H1 (cell line): ENCODE measurements around the gene SH3D19. TPM values are rescaled to one million over a fixed set of nuclear protein-coding genes. Genes with fewer than 3 reads are reported as not detected.
A peak's percentile ranks its signal among the peaks of the same experiment; 100 is the strongest.

ENCODE experiments used
- CTCF ChIA-PET: fragments of 300-600 bp; sonication (Branson Sonifier 250); formaldehyde crosslinking; loops from one replicate; lab custom pipeline; 2021; ENCODE audit not compliant: partially characterized antibody; lab: Charles Lee
- POLR2A ChIA-PET: fragments of 300-600 bp; sonication (Branson Sonifier 250); formaldehyde crosslinking; loops from one replicate; lab custom pipeline; 2021; ENCODE audit warnings: inconsistent platforms; ENCODE audit not compliant: partially characterized antibody; lab: Charles Lee
- DNase-seq, 2 experiments: peaks; one replicate each; pipeline versions ENCODE4 v3.0.0 to v3.0.0-alpha.2; 2010 to 2022; ENCODE audit warnings: low spot score in 2 of 2, low read depth in 1 of 2, mixed read lengths in 1 of 2
- FAIRE-seq: peaks from 2 replicates; lab custom pipeline; 2011; peaks lifted over from hg19 to GRCh38; lab: Jason Lieb, UNC
- H2AFZ ChIP-seq: 2 replicates; pipeline ENCODE4 v1.8.1; 2012; ENCODE audit warnings: low read length, inconsistent platforms
- H2AK5ac ChIP-seq: 2 replicates; pipeline ENCODE4 v1.6.1; 2013; ENCODE audit warnings: low read depth, low read length
- H2BK120ac ChIP-seq: replicated peaks from 2 replicates; pipeline ENCODE3; 2013; ENCODE audit warnings: low read depth, low read length, inconsistent platforms
- H2BK12ac ChIP-seq: 2 replicates; pipeline ENCODE4 v1.6.1; 2013; ENCODE audit warnings: low read depth, low read length
- H2BK15ac ChIP-seq: 2 replicates; pipeline ENCODE4 v1.6.1; 2013; ENCODE audit warnings: low read length
- H2BK20ac ChIP-seq: 2 replicates; pipeline ENCODE4 v1.6.1; 2013; ENCODE audit warnings: low read length
- H2BK5ac ChIP-seq: 2 replicates; pipeline ENCODE4 v1.6.1; 2013; ENCODE audit warnings: low read depth, low read length
- H3K14ac ChIP-seq: 2 replicates; pipeline ENCODE4 v1.6.1; 2013; ENCODE audit warnings: inconsistent platforms; ENCODE audit not compliant: insufficient read length
- H3K18ac ChIP-seq: 2 replicates; pipeline ENCODE4 v1.6.1; 2013; ENCODE audit warnings: low read length; ENCODE audit errors: extremely low read depth
- H3K23ac ChIP-seq: 2 replicates; pipeline ENCODE4 v1.6.1; 2013; ENCODE audit warnings: inconsistent platforms; ENCODE audit not compliant: insufficient read length
- H3K23me2 ChIP-seq: 2 replicates; pipeline ENCODE4 v1.6.1; 2013; ENCODE audit warnings: low read depth, low read length
- H3K27ac ChIP-seq: 2 replicates; pipeline ENCODE4 v1.6.1; 2011; ENCODE audit warnings: low read depth, low read length, inconsistent platforms
- H3K27me3 ChIP-seq, 4 experiments: replicated peaks in 1 of 4; 1 replicate in 1 of 4; 2 replicates in 3 of 4; pipeline versions ENCODE4 v1.6.1 to v1.8.1; 2011 to 2013; ENCODE audit warnings: low read length in 3 of 4, mild to moderate bottlenecking in 3 of 4, inconsistent platforms in 2 of 4, mixed read lengths in 2 of 4, moderate library complexity in 1 of 4; ENCODE audit not compliant: control insufficient read depth in 3 of 4, insufficient read depth in 3 of 4; ENCODE audit errors: extremely low read depth in 1 of 4
- H3K36me3 ChIP-seq, 4 experiments: 2 replicates each; pipeline versions ENCODE4 v1.6.1 to v1.8.1; 2011 to 2013; ENCODE audit warnings: mild to moderate bottlenecking in 4 of 4, low read length in 3 of 4, moderate library complexity in 2 of 4, control low read depth in 1 of 4, inconsistent platforms in 1 of 4; ENCODE audit not compliant: insufficient read depth in 4 of 4, control insufficient read depth in 2 of 4
- H3K4ac ChIP-seq: replicated peaks from 2 replicates; pipeline ENCODE3; 2013; ENCODE audit warnings: low read length, low read depth, mixed read lengths, inconsistent platforms; ENCODE audit not compliant: insufficient read length
- H3K4me1 ChIP-seq, 4 experiments: replicated peaks in 1 of 4; 1 replicate in 1 of 4; 2 replicates in 3 of 4; pipeline versions ENCODE4 v1.6.1 to v1.8.1; 2011 to 2013; ENCODE audit warnings: low read length in 3 of 4, inconsistent platforms in 2 of 4, mixed read lengths in 1 of 4; ENCODE audit not compliant: insufficient read depth in 4 of 4, control insufficient read depth in 3 of 4
- H3K4me2 ChIP-seq, 2 experiments: 2 replicates each; pipeline versions ENCODE4 v1.6.1 to v1.8.1; 2011 to 2013; ENCODE audit warnings: low read depth in 2 of 2, low read length in 2 of 2, control low read depth in 1 of 2, inconsistent platforms in 1 of 2, mild to moderate bottlenecking in 1 of 2; ENCODE audit not compliant: insufficient read depth in 1 of 2
- H3K4me3 ChIP-seq, 4 experiments: fragments of 200-600, 300-600 bp in 1 of 4; sonication (generic), shearing (Covaris generic), sonication (Bioruptor Twin) in 1 of 4; 2 replicates each; pipeline versions ENCODE4 v1.5.1 to v1.8.1; 2011 to 2016; ENCODE audit warnings: low read length in 4 of 4, low read depth in 3 of 4, control low read depth in 2 of 4, inconsistent platforms in 2 of 4, mild to moderate bottlenecking in 2 of 4, mixed read lengths in 1 of 4, moderate library complexity in 1 of 4; ENCODE audit not compliant: insufficient read depth in 2 of 4; ENCODE audit errors: extremely low read depth in 1 of 4
- H3K56ac ChIP-seq: replicated peaks from 2 replicates; pipeline ENCODE3; 2013; ENCODE audit warnings: low read depth, mild to moderate bottlenecking, mixed read lengths, low read length, inconsistent platforms; ENCODE audit not compliant: insufficient read length
- H3K79me1 ChIP-seq: 2 replicates; pipeline ENCODE4 v1.6.1; 2013; ENCODE audit warnings: low read depth, low read length, control low read depth
- H3K79me2 ChIP-seq, 2 experiments: 2 replicates each; pipeline versions ENCODE4 v1.6.1 to v1.8.1; 2012 to 2013; ENCODE audit warnings: low read length in 2 of 2, mild to moderate bottlenecking in 2 of 2, inconsistent platforms in 1 of 2; ENCODE audit not compliant: insufficient read depth in 2 of 2, control insufficient read depth in 1 of 2
- H3K9ac ChIP-seq, 4 experiments: replicated peaks in 1 of 4; 1 replicate in 1 of 4; 2 replicates in 3 of 4; pipeline versions ENCODE4 v1.6.1 to v1.8.1; 2011 to 2013; ENCODE audit warnings: low read depth in 3 of 4, low read length in 3 of 4, control low read depth in 2 of 4, mild to moderate bottlenecking in 2 of 4, moderate library complexity in 2 of 4, inconsistent platforms in 1 of 4; ENCODE audit errors: extremely low read depth in 1 of 4
- H3K9me3 ChIP-seq, 2 experiments: 2 replicates each; pipeline versions ENCODE4 v1.6.1 to v1.8.1; 2012 to 2013; ENCODE audit warnings: mild to moderate bottlenecking in 2 of 2, moderate library complexity in 2 of 2, control low read depth in 1 of 2, inconsistent platforms in 1 of 2, low read depth in 1 of 2, low read length in 1 of 2, mixed read lengths in 1 of 2; ENCODE audit not compliant: insufficient read depth in 2 of 2
- H4K20me1 ChIP-seq, 2 experiments: replicated peaks in 1 of 2; 2 replicates each; pipeline versions ENCODE3 to v1.8.1; 2011 to 2013; ENCODE audit warnings: inconsistent platforms in 2 of 2, low read length in 2 of 2, mild to moderate bottlenecking in 1 of 2; ENCODE audit not compliant: insufficient read depth in 2 of 2, control insufficient read depth in 1 of 2
- H4K5ac ChIP-seq: 2 replicates; pipeline ENCODE4 v1.6.1; 2013; ENCODE audit warnings: low read length, low read depth, mixed read lengths, inconsistent platforms; ENCODE audit not compliant: insufficient read length
- H4K8ac ChIP-seq: 2 replicates; pipeline ENCODE4 v1.8.0; 2013; ENCODE audit warnings: mild to moderate bottlenecking, moderate library complexity, low read length, inconsistent platforms; ENCODE audit not compliant: insufficient read depth; ENCODE audit errors: extremely low read depth
- H4K91ac ChIP-seq: replicated peaks from 2 replicates; pipeline ENCODE3; 2013; ENCODE audit warnings: low read length, mixed read lengths, inconsistent platforms; ENCODE audit not compliant: insufficient read length
- MAFK ChIP-seq: IDR thresholded peaks from 2 replicates; pipeline ENCODE4 v1.6.1; 2012; ENCODE audit warnings: low read depth, mild to moderate bottlenecking, improper control_type of control experiment, low read length
- SP2 ChIP-seq: IDR thresholded peaks from 2 replicates; pipeline ENCODE4 v1.6.1; 2012; ENCODE audit warnings: mild to moderate bottlenecking, low read length, inconsistent platforms
- WGBS, 2 experiments: shearing (Covaris generic) in 1 of 2; methylation state at CpG; one replicate each; pipeline versions ENCODE4 v1.1.6 to v1.1.7; 2013 to 2015; ENCODE audit warnings: low lambda C conversion rate in 2 of 2, mixed read lengths in 2 of 2, inconsistent platforms in 1 of 2, low coverage in 1 of 2, missing lambda C conversion rate in 1 of 2; ENCODE audit not compliant: insufficient replicate concordance in 2 of 2, insufficient coverage in 1 of 2, insufficient read length in 1 of 2; ENCODE audit errors: extremely low coverage in 1 of 2, missing lambda C conversion rate in 1 of 2; 5-methylcytosine and 5-hydroxymethylcytosine counted together
- polyA plus RNA-seq, 7 experiments: library from polyadenylated mRNA; depleted of rRNA in 3 of 7; stranded (reverse) in 5 of 7; unstranded in 2 of 7; fragments of >200 nt in 5 of 7; fragments of 200-250 nt in 2 of 7; gene quantifications; 1 replicate in 5 of 7; 2 replicates in 1 of 7; 4 replicates in 1 of 7; pipeline versions ENCODE4 v1.2.1 to v1.2.3, GENCODE V29; 2011 to 2013; ENCODE audit warnings: missing spikeins in 2 of 7, mixed read lengths in 2 of 7
- total RNA-seq: library from RNA; stranded (reverse); fragmentation: NEBNext Ultra II Directional; extraction: Animal tissue kit (Norgen Biotek cat#: 25700); gene quantifications from 2 replicates; pipeline ENCODE4 v1.2.1, GENCODE V29; 2021

SH3D19 gene
- total and polyA plus RNA-seq, 2 of the 8 experiments (the other 6 are each of a cell fraction or from before 2014, with no cell fraction given): 11.7 to 51.3 TPM

DNA sequence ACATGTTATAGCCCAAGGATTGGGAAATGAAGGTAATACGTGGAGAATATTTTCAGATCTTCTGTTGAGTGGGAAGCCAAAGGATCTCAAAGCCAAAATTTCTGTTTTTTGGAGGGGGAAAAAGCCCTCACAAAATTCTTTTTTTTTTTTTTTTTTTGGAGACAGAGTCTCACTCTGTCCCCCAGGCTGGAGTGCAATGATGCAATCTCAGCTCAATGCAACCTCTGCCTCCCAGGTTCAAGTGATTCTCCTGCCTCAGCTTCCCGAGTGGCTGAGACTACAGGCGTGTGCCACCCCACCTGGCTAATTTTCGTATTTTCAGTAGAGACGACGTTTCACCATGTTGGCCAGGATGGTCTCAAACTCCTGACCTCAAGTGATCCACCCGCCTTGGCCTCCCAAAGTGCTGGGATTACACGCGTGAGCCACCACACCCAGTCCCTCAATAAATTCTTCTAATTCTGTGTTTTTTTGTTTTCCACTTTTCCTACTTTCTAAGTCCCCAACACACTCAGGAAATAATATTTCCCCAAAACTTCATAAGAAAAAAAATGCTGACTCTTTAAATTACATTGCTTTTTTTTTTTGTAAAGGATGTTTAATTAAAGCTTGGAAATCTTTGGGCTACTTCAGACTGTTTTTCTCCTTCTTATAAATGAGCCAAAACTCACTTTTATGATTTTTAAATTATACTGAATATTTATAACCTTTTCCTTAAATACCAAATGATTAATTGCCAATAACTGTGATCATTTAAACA, 174.4 kb downstream of the SH3D19 start:
- Histone ChIP-seq H3K4me3 (no peak overlapping the region), H3K4me1 (no peaks in the 10 kb centered on the region), H4K8ac (no peak overlapping the region), H3K56ac (no peak overlapping the region), H3K79me2 (no peaks in the 10 kb centered on the region), H4K20me1 (no peaks in the 10 kb centered on the region), H3K23ac (no peak overlapping the region), H3K27ac (no peak overlapping the region), H3K27me3 (no peaks in the 10 kb centered on the region), H2BK20ac (no peak overlapping the region), H2AFZ (no peak overlapping the region), H3K14ac (no peak overlapping the region), H2BK12ac (no peak overlapping the region), H2AK5ac (no peak overlapping the region), H4K91ac (no peak overlapping the region), H2BK5ac (no peak overlapping the region), H4K5ac (no peak overlapping the region), H3K79me1 (no peaks in the 10 kb centered on the region), H3K9me3 (no peaks in the 10 kb centered on the region), H3K9ac (no peak overlapping the region), H3K23me2 (no peaks in the 10 kb centered on the region), H3K4ac (no peak overlapping the region), H3K4me2 (no peak overlapping the region), H2BK15ac (no peak overlapping the region), H3K36me3 (peaks cover 0 to 9% (median 3%) of the 10 kb centered on the region in 4 experiments; a peak in 5 of 8 replicates), H3K18ac (no peak overlapping the region), H2BK120ac (no peak overlapping the region)
- CTCF ChIA-PET: interaction anchor here (1.2 kb wide), 1 partner anchor 52 kb away, joined by 3 read pairs; no protein-coding TSS in a partner anchor
- no peak for TF ChIP-seq SP2
- TF ChIP-seq MAFK: peak; percentile 33; the same call in 1 of the 2 replicates
- no peak for FAIRE-seq
- 100% methylated on average over 9 of the region's 9 CpGs; no CpG with 5 or more reads in 1 of the 2 experiments for WGBS, 2 experiments
- DNase-seq: no peak
- POLR2A ChIA-PET: interaction anchor here (1.5 kb wide), 1 partner anchor 174 kb away, joined by 4 read pairs; the partner anchor contains the start of gene SH3D19
